Cardiac muscle cell (in vitro differentiated cells and primary cell): ENCODE measurements around the gene LYST. TPM values are rescaled to one million over a fixed set of nuclear protein-coding genes. Genes with fewer than 3 reads are reported as not detected.

ENCODE experiments used
- DNase-seq, 2 donors: peaks; one replicate each; pipeline versions ENCODE4 v3.0.0 to v3.0.0-alpha.2; 2010 to 2017; ENCODE audit warnings: low read depth in 1 of 2, low spot score in 1 of 2
- H3K27ac ChIP-seq: fragments of 200-600 bp; sonication (generic); 2 replicates; pipeline ENCODE4 v1.5.1; 2016
- H3K27me3 ChIP-seq: fragments of 200-600 bp; sonication (generic); 2 replicates; pipeline ENCODE4 v1.6.0; 2016; ENCODE audit warnings: control low read depth
- H3K36me3 ChIP-seq: fragments of 200-600 bp; sonication (generic); 2 replicates; pipeline ENCODE4 v1.5.1; 2016; ENCODE audit warnings: control low read depth
- H3K4me1 ChIP-seq: fragments of 200-600 bp; sonication (generic); 2 replicates; pipeline ENCODE4 v1.8.1; 2017; ENCODE audit warnings: low read depth, mild to moderate bottlenecking, mixed run types
- H3K4me3 ChIP-seq: fragments of 200-600 bp; sonication (generic); 2 replicates; pipeline ENCODE4 v1.5.1; 2016; ENCODE audit warnings: mild to moderate bottlenecking
- H3K9me3 ChIP-seq: fragments of 200-600 bp; sonication (generic); 2 replicates; pipeline ENCODE4 v1.5.1; 2017; ENCODE audit warnings: low read depth, mild to moderate bottlenecking, control low read depth
- polyA plus RNA-seq: library from polyadenylated mRNA; unstranded; fragments of >200 nt; fragmentation: Nextera tagmentation; extraction: Ambion mirVana; gene quantifications from 2 replicates; pipeline ENCODE4 v1.2.1, GENCODE V29; 2016
- total RNA-seq: library from RNA; depleted of rRNA; stranded (reverse); fragments of >200 nt; gene quantifications from 2 replicates; pipeline ENCODE4 v1.2.3, GENCODE V29; 2016
- TF ChIP-seq, protein P1 (sequence below): IDR thresholded peaks from 2 replicates; pipeline ENCODE4 v1.5.1; 2012; ENCODE audit warnings: low read depth, mild to moderate bottlenecking, low read length

The LYST gene
- total and polyA plus RNA-seq, 2 experiments from 2014 or later: 4.5 to 5.2 TPM

DNA sequence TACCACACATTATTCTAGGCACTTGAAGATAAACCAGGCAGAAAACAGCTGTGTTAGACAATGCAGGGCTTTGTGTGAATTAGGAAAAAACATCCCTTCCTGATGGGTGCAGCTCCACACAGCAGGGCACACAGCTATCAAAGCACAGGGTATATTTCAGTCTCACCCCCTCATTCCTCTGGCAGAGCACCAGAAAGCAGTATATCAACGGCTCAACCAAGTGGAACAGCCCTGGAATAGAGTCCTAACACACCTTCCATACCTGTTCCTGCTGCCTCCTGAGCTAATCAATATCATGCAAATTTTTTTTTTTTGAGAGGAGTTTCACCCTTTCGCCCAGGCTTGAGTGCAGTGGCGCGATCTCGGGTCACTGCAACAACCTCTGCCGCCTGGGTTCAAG lies 32.1 kb downstream of the LYST start:
- no peak overlapping the region for H3K27ac ChIP-seq
- H3K4me3 ChIP-seq: no peak overlapping the region
- H3K4me1 ChIP-seq: no peaks in the 10 kb centered on the region
- TF ChIP-seq, protein P1, sequence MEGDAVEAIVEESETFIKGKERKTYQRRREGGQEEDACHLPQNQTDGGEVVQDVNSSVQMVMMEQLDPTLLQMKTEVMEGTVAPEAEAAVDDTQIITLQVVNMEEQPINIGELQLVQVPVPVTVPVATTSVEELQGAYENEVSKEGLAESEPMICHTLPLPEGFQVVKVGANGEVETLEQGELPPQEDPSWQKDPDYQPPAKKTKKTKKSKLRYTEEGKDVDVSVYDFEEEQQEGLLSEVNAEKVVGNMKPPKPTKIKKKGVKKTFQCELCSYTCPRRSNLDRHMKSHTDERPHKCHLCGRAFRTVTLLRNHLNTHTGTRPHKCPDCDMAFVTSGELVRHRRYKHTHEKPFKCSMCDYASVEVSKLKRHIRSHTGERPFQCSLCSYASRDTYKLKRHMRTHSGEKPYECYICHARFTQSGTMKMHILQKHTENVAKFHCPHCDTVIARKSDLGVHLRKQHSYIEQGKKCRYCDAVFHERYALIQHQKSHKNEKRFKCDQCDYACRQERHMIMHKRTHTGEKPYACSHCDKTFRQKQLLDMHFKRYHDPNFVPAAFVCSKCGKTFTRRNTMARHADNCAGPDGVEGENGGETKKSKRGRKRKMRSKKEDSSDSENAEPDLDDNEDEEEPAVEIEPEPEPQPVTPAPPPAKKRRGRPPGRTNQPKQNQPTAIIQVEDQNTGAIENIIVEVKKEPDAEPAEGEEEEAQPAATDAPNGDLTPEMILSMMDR: no peak
- no peaks in the 10 kb centered on the region for H3K9me3 ChIP-seq
- no peaks in the 10 kb centered on the region for H3K36me3 ChIP-seq
- H3K27me3 ChIP-seq: no peaks in the 10 kb centered on the region
- DNase-seq: no peak

DNA sequence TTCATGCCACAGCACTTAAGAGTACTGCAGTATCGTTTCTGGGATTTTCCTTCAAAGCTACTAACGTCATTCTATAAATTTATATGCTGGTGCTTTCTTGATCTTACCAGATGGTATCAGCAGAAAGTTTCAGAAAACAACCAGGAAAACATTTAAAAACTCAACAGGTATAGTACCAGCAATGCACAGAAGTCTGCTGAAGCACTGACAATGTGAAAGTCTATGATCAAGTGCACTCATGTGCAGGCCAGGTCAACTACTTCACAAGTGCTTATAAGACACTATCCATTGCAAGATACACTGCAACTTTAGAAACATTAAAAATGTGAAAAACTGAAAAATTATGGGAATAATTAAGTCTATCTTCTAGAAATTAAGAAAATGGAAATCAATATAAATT lies 34.7 kb downstream of the LYST start:
- no peak for DNase-seq
- Histone ChIP-seq H3K9me3 (no peaks in the 10 kb centered on the region), H3K27me3 (no peaks in the 10 kb centered on the region), H3K4me3 (no peak overlapping the region), H3K36me3 (no peaks in the 10 kb centered on the region), H3K27ac (no peak overlapping the region), H3K4me1 (no peaks in the 10 kb centered on the region)
- TF ChIP-seq, protein P1: no peak

DNA sequence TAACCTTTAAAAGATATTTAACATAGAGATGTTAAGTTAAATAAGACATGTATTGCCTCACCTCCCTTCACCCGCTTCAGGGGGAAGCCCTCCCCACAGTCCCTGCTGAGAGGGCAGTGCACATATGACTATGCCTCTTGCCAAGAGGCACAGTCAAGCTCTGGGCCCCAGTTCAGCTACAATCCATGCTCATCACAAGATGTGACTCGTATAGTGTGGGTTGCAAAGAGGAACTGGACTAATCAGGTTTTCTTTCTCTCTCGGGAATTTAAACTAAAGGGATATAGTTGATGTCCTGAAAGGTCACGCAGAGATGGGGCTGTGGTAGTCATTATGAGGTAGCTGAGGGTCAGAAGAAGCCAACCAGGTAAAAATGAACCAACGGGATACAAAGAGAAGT lies 35.6 kb downstream of the LYST start:
- TF ChIP-seq, protein P1: no peak
- Histone ChIP-seq H3K4me3 (no peak overlapping the region), H3K4me1 (no peaks in the 10 kb centered on the region)

DNA sequence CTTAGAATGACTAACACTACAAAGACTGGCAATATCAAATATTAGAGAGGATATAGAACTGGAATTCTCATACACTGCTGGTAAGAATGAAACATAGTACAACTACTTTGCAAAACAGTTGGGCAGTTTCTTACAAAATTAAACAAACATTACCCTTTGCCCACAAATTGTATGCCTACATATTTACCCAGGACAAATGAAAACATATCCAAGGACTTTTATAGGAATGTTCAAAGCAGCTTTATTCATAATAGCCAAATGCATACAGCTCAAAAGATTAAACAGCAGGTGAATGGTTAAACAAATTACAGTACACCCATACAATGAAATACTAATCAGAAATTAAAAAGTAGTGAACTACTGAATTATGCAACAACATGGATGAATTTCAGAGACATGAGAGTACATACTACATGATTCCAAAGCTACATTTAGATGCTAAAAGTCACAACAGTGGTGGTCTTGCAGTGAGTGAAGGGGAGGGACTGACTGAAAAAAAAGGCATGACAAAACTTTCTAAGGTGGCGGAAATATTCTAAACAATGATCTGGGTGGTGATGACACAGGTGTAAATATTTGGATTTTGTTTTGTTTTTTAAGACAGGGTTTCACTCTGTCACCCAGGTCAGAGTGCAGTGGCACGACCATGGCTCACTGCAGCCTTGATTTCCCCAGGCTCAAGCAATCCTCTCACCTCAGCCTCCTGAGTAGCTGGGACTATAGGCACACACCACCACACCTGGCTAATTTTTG lies 40.4 kb downstream of the LYST start:
- H3K27ac ChIP-seq: no peak overlapping the region
- no peaks in the 10 kb centered on the region for H3K36me3 ChIP-seq
- DNase-seq: no peak
- TF ChIP-seq, protein P1: no peak
- no peaks in the 10 kb centered on the region for H3K4me1 ChIP-seq
- no peak overlapping the region for H3K4me3 ChIP-seq
- H3K27me3 ChIP-seq: no peaks in the 10 kb centered on the region
- no peaks in the 10 kb centered on the region for H3K9me3 ChIP-seq

More for the DNA sequence above, 35.6 kb downstream of the LYST start:
- no peaks in the 10 kb centered on the region for H3K9me3 ChIP-seq
- DNase-seq: peak in 1 of 2 donors; percentile 27
- no peaks in the 10 kb centered on the region for H3K36me3 ChIP-seq
- H3K27ac ChIP-seq: no peak overlapping the region
- no peaks in the 10 kb centered on the region for H3K27me3 ChIP-seq

DNA sequence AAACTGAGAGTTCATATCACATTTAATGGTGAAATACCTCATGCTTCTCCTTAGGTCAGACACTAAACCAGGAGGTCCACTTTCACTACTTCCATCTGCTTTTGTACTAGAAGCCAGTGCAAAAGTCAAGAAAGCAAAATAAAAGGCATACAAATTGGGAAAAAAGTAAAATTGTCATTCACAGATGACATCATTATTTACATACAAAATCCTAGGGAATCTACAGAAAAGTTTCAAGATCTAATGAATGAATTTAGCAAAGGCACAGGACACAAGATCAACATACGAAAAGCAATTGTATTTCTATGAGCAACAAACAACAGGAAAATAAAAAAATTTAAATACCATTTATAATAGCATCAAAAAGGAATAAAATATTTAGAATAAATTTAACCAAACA lies 41.5 kb downstream of the LYST start:
- DNase-seq: no peak
- Histone ChIP-seq H3K4me3 (no peak overlapping the region), H3K9me3 (no peaks in the 10 kb centered on the region), H3K27ac (no peak overlapping the region), H3K4me1 (no peaks in the 10 kb centered on the region), H3K36me3 (no peaks in the 10 kb centered on the region), H3K27me3 (no peaks in the 10 kb centered on the region)
- TF ChIP-seq, protein P1: no peak
